IMR-90 (cell line): ENCODE measurements around the gene AFMID. TPM values are rescaled to one million over a fixed set of nuclear protein-coding genes. Genes with fewer than 3 reads are reported as not detected.
A peak's percentile ranks its signal among the peaks of the same experiment; 100 is the strongest.

Experiments used
- ATAC-seq: fragments of 200-7000 bp; cut with Tn5 transposase; 2 replicates; pipeline ENCODE4 v1.9.1; 2020; ENCODE audit warnings: low read depth, mild to moderate bottlenecking, moderate library complexity
- BruUV-seq: library from RNA; stranded (reverse); fragments of 400-500 nt; replicated peaks from 2 replicates; lab custom pipeline; 2021; lab: Mats Ljungman, UMichigan
- CTCF ChIA-PET: fragments of 300-600 bp; formaldehyde crosslinking; extraction: SDS; loops from one replicate; lab custom pipeline; 2021; ENCODE audit warnings: antibody characterized with exemption; lab: Yijun Ruan, JAX
- POLR2A ChIA-PET: fragments of 300-600 bp; sonication (Branson Sonifier 250); formaldehyde crosslinking; loops from one replicate; lab custom pipeline; 2022; ENCODE audit warnings: antibody characterized with exemption; ENCODE audit not compliant: unreplicated experiment; lab: Charles Lee
- DNase-seq: peaks from one replicate; pipeline ENCODE4 v3.0.0; 2013
- H2AFZ ChIP-seq: replicated peaks from 2 replicates; pipeline ENCODE3; 2013; ENCODE audit warnings: low read length, mild to moderate bottlenecking; ENCODE audit not compliant: poor library complexity
- H2AK5ac ChIP-seq: 2 replicates; pipeline ENCODE4 v1.6.1; 2013; ENCODE audit warnings: low read depth, low read length, inconsistent platforms
- H2AK9ac ChIP-seq: replicated peaks from 2 replicates; pipeline ENCODE3; 2013; ENCODE audit warnings: mild to moderate bottlenecking, low read depth, low read length, moderate library complexity; ENCODE audit not compliant: poor library complexity
- H2BK120ac ChIP-seq: 2 replicates; pipeline ENCODE4 v1.6.1; 2013; ENCODE audit warnings: low read depth, low read length, inconsistent platforms
- H2BK15ac ChIP-seq: 3 replicates; pipeline ENCODE4 v1.6.1; 2013; ENCODE audit warnings: low read depth, low read length, inconsistent platforms
- H2BK20ac ChIP-seq: 2 replicates; pipeline ENCODE4 v1.6.1; 2013; ENCODE audit warnings: low read depth, mild to moderate bottlenecking, inconsistent platforms, low read length, moderate library complexity
- H2BK5ac ChIP-seq: 2 replicates; pipeline ENCODE4 v1.6.1; 2013; ENCODE audit warnings: mild to moderate bottlenecking, low read depth, low read length, inconsistent platforms; ENCODE audit not compliant: poor library complexity, severe bottlenecking
- H3K14ac ChIP-seq: replicated peaks from 2 replicates; pipeline ENCODE4 v1.6.1; 2013; ENCODE audit warnings: low read depth, low read length, inconsistent platforms
- H3K18ac ChIP-seq: 2 replicates; pipeline ENCODE4 v1.6.1; 2013; ENCODE audit warnings: low read depth, low read length, control low read depth
- H3K23ac ChIP-seq: 2 replicates; pipeline ENCODE4 v1.6.1; 2013; ENCODE audit warnings: low read depth, low read length, inconsistent platforms
- H3K27ac ChIP-seq: 2 replicates; pipeline ENCODE4 v1.5.1; 2013; ENCODE audit warnings: mild to moderate bottlenecking, control low read depth, low read length; ENCODE audit not compliant: insufficient read depth
- H3K27me3 ChIP-seq: 2 replicates; pipeline ENCODE4 v1.6.1; 2013; ENCODE audit warnings: low read length; ENCODE audit not compliant: control insufficient read depth, insufficient read depth
- H3K36me3 ChIP-seq: 2 replicates; pipeline ENCODE4 v1.6.1; 2013; ENCODE audit warnings: low read length, mixed read lengths; ENCODE audit not compliant: control insufficient read depth, insufficient read depth
- H3K4ac ChIP-seq: 2 replicates; pipeline ENCODE4 v1.6.1; 2013; ENCODE audit warnings: low read depth, low read length, inconsistent platforms
- H3K4me1 ChIP-seq: 2 replicates; pipeline ENCODE4 v1.6.1; 2013; ENCODE audit warnings: low read length, mixed read lengths; ENCODE audit not compliant: control insufficient read depth, insufficient read depth
- H3K4me2 ChIP-seq: 2 replicates; pipeline ENCODE4 v1.6.1; 2013; ENCODE audit warnings: low read depth, mild to moderate bottlenecking, control low read depth, low read length, moderate library complexity
- H3K4me3 ChIP-seq: 2 replicates; pipeline ENCODE4 v1.5.1; 2013; ENCODE audit warnings: low read depth, mild to moderate bottlenecking, control low read depth, low read length, moderate library complexity; ENCODE audit not compliant: insufficient read depth
- H3K56ac ChIP-seq: 2 replicates; pipeline ENCODE4 v1.6.1; 2013; ENCODE audit warnings: low read length, inconsistent platforms; ENCODE audit not compliant: insufficient read depth; ENCODE audit errors: extremely low read depth
- H3K79me1 ChIP-seq, 2 experiments: 2 replicates each; pipeline ENCODE4 v1.6.1; 2013; ENCODE audit warnings: low read length in 2 of 2, inconsistent platforms in 1 of 2, low read depth in 1 of 2
- H3K9ac ChIP-seq: 2 replicates; pipeline ENCODE4 v1.6.1; 2013; ENCODE audit warnings: low read depth, low read length, control low read depth
- H3K9me1 ChIP-seq: 2 replicates; pipeline ENCODE4 v1.6.1; 2013; ENCODE audit warnings: low read length, inconsistent platforms; ENCODE audit not compliant: insufficient read depth
- H3K9me3 ChIP-seq: 2 replicates; pipeline ENCODE4 v1.6.1; 2013; ENCODE audit warnings: low read length; ENCODE audit not compliant: control insufficient read depth, insufficient read depth
- H4K20me1 ChIP-seq: 2 replicates; pipeline ENCODE4 v1.6.1; 2013; ENCODE audit warnings: low read length, inconsistent platforms; ENCODE audit not compliant: insufficient read depth
- H4K5ac ChIP-seq: 2 replicates; pipeline ENCODE4 v1.6.1; 2013; ENCODE audit warnings: mild to moderate bottlenecking, low read depth, low read length, control low read depth
- H4K8ac ChIP-seq, 2 experiments: 2 replicates each; pipeline ENCODE4 v1.6.1; 2013; ENCODE audit warnings: low read depth in 2 of 2, low read length in 2 of 2, control low read depth in 1 of 2, inconsistent platforms in 1 of 2
- H4K91ac ChIP-seq: 2 replicates; pipeline ENCODE4 v1.6.1; 2013; ENCODE audit warnings: low read depth, low read length, inconsistent platforms; ENCODE audit not compliant: insufficient read depth
- CHD1 ChIP-seq: IDR thresholded peaks from 2 replicates; pipeline ENCODE4 v1.6.1; 2012; ENCODE audit warnings: low read depth, low read length, improper control_type of control experiment
- MAFK ChIP-seq: IDR thresholded peaks from 2 replicates; pipeline ENCODE4 v1.6.1; 2012; ENCODE audit warnings: low read depth, low read length, improper control_type of control experiment
- RAD21 ChIP-seq: IDR thresholded peaks from 2 replicates; pipeline ENCODE4 v1.6.1; 2012; ENCODE audit warnings: low read length, improper control_type of control experiment
- RFX5 ChIP-seq: IDR thresholded peaks from 2 replicates; pipeline ENCODE4 v1.8.0; 2012; ENCODE audit warnings: low read depth, mild to moderate bottlenecking, low read length, moderate library complexity
- SMC3 ChIP-seq: fragments of 150-350 bp; IDR thresholded peaks from 2 replicates; pipeline ENCODE4 v1.6.1; 2016; ENCODE audit warnings: low read depth, mild to moderate bottlenecking, antibody characterized with exemption, low read length, moderate library complexity
- WGBS, 2 experiments: methylation state at CpG; one replicate each; pipeline versions ENCODE4 v1.1.5 to v1.1.7; 2013; ENCODE audit warnings: missing lambda C conversion rate in 2 of 2; ENCODE audit not compliant: insufficient read length in 1 of 2; ENCODE audit errors: extremely low coverage in 2 of 2; 5-methylcytosine and 5-hydroxymethylcytosine counted together
- dilution Hi-C: fragments of 300-500 bp; cut with HindIII; formaldehyde crosslinking; loops from one replicate; pipeline ENCODE4 v1.14.3; 2018; ENCODE audit warnings: low sequenced_read_pairs; ENCODE audit not compliant: unreplicated experiment
- in situ Hi-C: fragments of 300-500 bp; cut with MboI; formaldehyde crosslinking; loops from 3 replicates; pipeline ENCODE4 v1.14.3; 2019; ENCODE audit warnings: low sequenced_read_pairs, inconsistent platforms, mixed read lengths
- intact Hi-C: fragments of 100-400 bp; cut with micrococcal nuclease; formaldehyde crosslinking; loops from 2 replicates; pipeline ENCODE4 v1.10.0; 2022
- polyA plus RNA-seq, 3 experiments: library from polyadenylated mRNA; depleted of rRNA; stranded (reverse); fragments of >200 nt; gene quantifications; 2 replicates each; pipeline ENCODE4 v1.2.3, GENCODE V29; 2012; ENCODE audit warnings: low replicate concordance in 1 of 3
- total RNA-seq: library from RNA; depleted of rRNA; stranded (reverse); fragments of >200 nt; gene quantifications from 2 replicates; pipeline ENCODE4 v1.2.3, GENCODE V29; 2012

AFMID gene
- total and polyA plus RNA-seq, 2 of the 4 experiments (the other 2 are of a cell fraction) = 41.0 to 65.1 TPM

GRCh38 chr17:78255953-78256706 lies 69.0 kb downstream of the AFMID start:
- Histone ChIP-seq H3K4ac (no peak overlapping the region), H3K56ac (no peak overlapping the region), H2BK15ac (no peak overlapping the region), H3K9me1 (0 out of 2 replicates have a peak, but pooled peaks cover 6% of the 10 kb centered on the region), H4K91ac (no peak overlapping the region), H3K9ac (no peak overlapping the region), H3K36me3 (no peaks in the 10 kb centered on the region), H3K4me1 (peaks cover 4% of the 10 kb centered on the region), H4K20me1 (no peaks in the 10 kb centered on the region), H3K27me3 (peaks cover 7% of the 10 kb centered on the region; the same call in 1 of the 2 replicates), H4K5ac (no peak overlapping the region), H2AFZ (peak overlapping the region; percentile 19), H4K8ac (no peak overlapping the region), H3K18ac (no peak overlapping the region), H3K4me2 (no peak overlapping the region), H2AK5ac (no peak overlapping the region), H3K23ac (no peak overlapping the region), H3K14ac (no peak overlapping the region), H3K4me3 (no peak overlapping the region), H3K9me3 (no peaks in the 10 kb centered on the region), H3K79me1 (peaks cover 0 to 4% of the 10 kb centered on the region in 2 experiments; a peak in 1 of 4 replicates), H2AK9ac (no peak overlapping the region), H2BK20ac (no peak overlapping the region), H2BK5ac (no peak overlapping the region), H2BK120ac (no peak overlapping the region), H3K27ac (no peak overlapping the region)
- dilution Hi-C loops = no loop called here
- in situ Hi-C loops = no loop called here
- no TSS peak for BruUV-seq
- CTCF ChIA-PET = no interaction called here
- no peak for TF ChIP-seq RFX5
- TF ChIP-seq CHD1 = no peak
- no peak for TF ChIP-seq SMC3
- TF ChIP-seq RAD21 = no peak
- no peak for TF ChIP-seq MAFK
- intact Hi-C loops = loop anchor here (10.0 kb wide), 1 partner anchor 449 kb away; no protein-coding TSS in a partner anchor
- 64% methylated on average over 3 of the region's 14 CpGs; no CpG with 5 or more reads in 1 of the 2 experiments for whole genome bisulfite sequencing, 2 experiments
- POLR2A ChIA-PET = no interaction called here
- no peak for ATAC-seq
- no peak for DNase-seq
